HG02759 (cell line): Measurements from ENCODE around the gene ALPK3.

Experiments used
- ATAC-seq: cut with Tn5 transposase; IDR thresholded peaks from one replicate; pipeline ENCODE4 v1.9.1; 2021; ENCODE audit warnings: mild to moderate bottlenecking, moderate library complexity; ENCODE audit not compliant: unreplicated experiment

ALPK3 gene

DNA sequence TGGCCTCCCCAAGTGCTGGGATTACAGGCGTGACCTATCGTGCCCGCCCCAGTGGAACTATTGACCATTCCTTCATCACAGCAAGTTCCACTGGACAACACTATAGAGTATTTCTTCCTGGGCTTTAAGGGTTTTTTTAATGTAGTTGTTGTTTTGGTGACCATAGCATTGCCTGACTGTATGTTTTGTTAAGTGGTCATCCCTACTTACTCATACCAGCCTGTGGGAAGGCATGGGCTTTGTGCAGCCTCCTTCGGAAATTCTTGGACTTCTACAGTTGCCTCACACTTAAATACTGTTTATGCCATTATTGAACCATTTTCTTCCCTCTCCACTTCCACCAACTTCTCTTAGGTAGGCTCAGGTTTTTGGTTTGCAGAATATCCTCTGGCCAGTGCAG, 19.9 kb upstream of the ALPK3 start:
- no peak for ATAC-seq

DNA sequence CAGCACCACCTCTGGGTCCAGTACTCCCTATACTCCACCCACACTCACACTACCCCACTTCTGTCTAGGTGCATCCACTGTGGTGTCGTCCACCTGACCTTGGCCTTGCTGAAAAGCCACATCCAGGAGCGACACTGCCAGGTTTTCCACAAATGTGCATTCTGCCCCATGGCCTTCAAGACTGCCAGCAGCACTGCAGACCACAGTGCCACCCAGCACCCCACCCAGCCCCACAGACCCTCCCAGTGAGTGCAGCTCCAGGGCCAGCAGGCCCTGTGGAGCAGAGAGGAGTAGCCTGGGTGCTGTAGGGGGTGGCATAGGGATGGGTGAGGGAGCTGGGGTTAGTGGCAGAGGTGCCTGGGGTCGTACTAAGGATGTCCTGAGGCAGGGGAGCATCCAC, 19.4 kb upstream of the ALPK3 start:
- ATAC-seq: no peak

DNA sequence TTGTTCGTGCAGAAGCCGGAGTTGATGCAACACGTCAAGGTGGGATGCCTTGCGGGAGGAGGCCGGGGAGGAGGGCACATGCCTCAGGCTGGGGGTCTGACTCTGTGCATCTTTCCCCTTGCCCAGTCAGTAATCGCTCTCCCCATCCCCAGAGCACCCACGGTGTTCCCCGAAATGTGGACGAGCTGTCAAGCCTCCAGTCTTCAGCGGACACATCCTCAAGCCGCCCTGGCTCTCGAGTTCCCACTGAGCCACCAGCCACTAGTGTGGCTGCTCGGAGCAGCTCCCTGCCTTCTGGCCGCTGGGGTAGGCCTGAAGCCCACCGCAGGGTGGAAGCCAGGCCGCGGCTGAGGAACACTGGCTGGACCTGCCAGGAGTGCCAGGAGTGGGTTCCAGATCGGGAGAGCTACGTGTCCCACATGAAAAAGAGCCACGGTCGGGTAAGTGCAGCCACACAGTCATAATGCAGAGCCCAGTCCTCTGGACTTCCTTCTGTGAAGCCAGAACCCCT, 18.7 kb upstream of the ALPK3 start:
- ATAC-seq: no peak

DNA sequence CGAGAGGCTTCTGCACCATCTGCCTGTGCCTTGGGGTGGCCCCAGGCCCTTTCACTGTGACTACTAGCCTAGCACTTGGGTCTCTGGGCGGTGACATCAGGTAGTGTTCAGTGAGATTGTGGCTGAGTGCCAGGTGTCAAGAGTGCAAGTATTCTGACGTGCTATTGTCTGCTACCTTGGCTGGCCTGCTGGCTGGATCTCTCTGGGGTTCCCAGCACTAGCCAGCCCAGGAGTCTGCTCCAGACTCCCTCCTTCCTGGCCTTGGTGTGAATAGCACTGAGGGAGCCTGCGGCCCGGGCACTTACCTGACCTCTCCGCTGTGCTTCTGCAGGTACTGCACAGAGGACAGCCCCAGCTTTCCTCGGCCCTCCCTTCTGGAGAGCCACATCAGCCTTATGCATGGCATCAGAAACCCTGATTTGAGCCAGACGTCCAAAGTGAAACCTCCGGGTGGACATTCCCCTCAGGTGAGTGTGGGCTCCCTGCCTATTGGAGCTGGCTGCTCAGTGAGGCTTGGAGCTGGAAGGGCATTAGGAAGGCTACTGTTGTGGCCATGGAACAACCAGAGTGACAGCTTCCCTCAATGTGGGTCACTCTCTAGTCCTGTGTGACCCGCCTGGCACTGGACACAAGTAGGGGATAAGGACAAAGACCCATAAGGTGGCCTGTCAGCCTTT, 17.5 kb upstream of the ALPK3 start:
- ATAC-seq: no peak

DNA sequence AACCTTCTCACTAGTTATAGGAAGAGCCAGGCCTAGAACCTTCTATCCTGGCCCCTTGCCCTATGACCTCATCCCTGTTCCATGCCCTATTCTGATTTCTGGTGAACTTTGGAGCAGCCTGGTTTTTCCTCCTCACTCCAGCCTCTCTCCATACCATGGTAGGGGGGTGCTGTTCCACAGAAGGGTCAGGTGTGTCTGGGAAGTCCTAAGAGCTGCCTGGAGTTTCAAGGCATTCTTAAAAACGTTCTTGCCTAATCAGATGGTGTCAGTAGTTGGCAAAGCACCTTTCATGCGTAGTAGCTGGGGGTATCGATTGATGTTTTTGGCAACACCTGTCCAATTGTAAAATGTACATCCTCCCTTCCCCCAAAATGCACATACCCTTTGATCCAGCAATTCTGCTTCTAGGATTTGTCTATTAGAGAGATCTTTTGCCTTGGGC, 16.8 kb upstream of the ALPK3 start:
- ATAC-seq: no peak

DNA sequence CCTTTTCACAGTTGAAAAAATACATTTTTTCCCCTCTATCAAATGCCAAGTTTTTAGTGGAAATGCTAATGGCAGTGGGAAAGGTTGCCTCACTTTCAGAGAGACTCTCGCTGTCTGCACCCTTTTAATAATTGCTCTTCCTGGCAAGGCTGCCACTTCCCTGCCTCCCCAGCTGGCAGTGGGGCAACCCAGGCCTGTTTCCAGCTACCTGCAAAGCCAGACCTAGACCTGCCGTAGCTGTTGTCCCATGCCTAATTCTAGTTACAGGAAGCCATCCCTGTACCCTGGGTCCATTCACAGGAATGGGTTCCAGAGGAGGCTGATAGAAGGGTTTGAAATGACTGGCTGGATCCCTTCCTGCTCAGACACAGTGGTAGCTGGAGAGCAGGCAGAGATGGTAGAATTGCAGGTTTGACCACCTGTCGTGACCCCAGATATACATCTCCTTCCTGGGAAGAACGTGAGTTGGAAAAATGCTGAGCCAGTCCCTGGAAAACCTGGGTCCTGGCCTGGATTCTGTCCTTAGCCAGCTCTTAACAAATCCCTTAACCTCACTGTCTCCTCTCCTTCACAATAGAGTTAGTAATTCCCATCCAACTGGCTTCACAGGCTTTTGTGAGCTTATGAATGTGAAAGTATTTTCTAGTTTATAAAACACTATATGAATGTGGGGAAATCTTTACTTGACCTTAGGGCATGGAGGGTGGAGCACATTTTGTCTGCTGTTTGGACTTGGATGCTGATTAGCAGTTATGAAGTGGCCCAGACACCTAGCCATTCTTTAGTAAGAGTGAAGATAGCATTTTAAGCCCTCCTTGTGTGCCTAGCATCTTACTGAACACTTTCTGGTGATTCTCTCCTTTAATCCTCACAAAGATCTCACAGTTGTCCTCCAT, 12.9 kb upstream of the ALPK3 start:
- no peak for ATAC-seq

DNA sequence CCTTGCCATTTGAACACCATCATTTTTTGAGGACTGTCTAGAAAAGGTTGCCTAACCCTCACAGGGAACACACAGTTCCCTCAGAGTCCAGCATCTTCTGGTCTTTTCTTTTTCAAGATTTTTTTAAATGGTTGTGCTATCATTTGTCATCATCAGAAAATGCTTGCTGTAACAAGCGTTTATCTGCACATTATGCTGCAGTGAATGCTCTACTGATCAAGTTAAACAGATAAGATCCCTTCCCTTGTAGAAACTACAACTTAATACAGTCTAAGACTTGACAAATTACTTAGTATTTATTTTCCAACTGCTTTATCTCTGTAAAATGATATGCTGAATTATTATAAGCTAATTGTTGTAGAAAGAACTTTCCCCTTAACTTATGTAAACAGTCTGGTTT, 11.9 kb upstream of the ALPK3 start:
- ATAC-seq: no peak

DNA sequence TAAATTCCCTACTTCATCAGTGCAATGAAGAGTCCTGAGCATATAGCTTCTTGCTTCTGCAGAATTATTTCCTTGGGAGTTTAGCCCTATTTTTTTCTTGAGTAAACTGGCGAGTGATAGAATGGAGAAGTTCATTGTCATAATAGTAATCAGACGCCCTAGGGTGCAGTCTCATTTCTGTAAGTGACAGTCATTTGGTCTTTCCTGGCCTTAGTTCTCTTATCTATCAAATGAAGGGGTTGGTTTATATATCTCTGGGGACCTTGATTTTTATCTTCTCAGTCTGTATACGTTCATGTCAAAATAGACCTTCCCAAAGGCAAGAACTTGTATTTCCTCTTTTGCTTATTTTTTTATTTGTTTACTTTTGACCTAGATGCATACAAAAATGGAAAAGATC, 9.9 kb upstream of the ALPK3 start:
- no peak for ATAC-seq

DNA sequence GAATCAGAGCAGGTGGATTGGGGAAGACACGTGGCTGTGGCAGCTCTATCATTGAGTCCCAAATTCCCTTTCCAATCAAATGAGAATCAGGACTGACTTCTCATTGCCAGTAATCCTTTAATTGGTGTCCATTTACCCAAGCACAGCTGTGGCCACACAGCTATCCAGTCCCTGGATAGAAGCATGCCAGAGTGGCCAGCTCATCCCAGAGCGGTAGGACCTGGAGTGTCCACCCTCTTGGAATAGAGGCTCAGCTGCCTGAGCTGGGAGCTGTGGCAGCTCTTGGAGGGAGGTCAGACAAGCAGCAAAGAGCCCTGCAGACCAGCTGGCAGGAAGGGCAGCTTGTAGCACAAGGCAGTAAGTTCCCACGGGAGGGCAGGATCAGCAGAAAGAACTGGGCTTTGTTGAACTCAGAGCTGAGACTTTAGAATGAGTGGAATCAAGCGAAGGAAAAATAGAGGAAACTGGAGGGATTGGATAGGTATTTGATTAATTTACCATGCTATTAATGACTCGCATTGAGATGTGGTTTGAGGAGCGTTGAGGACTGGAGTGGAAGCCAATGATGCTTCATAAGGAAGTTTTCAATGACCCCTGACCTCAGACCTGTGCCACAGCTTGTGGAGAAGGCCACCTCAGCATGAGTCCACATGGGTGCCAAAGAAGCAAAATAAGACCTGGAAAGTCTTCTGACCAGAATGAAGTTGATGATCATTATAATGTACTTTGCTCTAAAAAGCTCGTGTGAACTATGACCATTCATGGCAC, 6.9 kb upstream of the ALPK3 start:
- ATAC-seq: no peak

DNA sequence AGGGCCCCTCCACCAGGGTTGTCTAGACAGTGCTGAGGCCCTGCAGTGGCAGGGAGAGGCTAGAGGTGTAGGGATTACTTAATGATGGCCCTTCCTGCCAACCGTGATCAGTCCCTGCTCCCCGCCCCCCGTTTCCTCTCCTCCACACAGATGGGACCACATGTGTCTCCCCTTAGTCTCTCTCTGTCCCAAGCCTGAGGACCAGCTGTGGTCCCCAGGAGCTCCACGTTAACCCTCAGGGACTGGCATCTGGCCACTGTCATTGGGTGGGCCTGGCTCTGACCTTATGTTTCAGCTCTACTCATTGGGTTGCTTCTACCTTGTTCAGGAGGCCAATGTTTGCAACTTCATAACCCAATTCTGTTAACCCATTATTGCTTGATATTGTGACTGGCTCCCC, 6.0 kb upstream of the ALPK3 start:
- no peak for ATAC-seq

DNA sequence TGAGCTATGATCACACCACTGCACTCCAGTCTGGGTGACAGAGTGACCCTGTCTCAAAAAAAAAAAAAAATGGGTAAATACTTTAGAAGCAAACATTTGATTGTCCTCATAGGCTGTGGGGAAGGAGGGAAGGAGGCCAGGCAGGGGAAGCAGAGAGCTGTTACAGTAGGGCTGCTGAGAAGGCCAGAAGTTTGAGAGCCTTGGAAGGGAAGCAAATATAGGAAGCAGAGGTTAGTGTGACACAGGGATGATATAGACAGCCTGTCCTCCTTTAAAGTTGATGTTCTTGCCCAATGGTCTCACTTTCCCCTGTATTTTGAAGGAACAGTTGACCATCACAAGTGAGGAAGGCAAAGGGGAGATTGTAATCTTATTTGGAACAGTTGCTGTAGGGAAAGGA, 5.3 kb upstream of the ALPK3 start:
- no peak for ATAC-seq

DNA sequence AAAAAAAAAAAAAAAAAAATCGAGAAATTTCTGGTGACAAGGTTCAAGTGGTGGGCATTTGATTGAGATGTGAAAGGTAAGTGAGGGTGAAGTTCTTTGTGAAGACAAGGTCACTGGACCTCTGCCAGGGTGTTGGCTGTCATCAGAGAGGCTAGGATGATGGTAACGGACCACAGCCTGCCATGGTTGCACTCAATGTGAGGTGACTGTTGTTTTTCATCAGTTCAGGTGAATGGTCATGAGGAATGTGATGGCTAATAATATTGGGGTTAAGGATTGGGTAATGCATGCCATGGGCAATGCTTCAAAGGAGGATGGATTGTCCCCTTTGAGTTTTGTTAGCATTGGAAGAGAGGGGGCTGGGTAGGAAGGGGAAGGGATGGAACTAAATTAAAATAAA, 4.3 kb upstream of the ALPK3 start:
- ATAC-seq: no peak

DNA sequence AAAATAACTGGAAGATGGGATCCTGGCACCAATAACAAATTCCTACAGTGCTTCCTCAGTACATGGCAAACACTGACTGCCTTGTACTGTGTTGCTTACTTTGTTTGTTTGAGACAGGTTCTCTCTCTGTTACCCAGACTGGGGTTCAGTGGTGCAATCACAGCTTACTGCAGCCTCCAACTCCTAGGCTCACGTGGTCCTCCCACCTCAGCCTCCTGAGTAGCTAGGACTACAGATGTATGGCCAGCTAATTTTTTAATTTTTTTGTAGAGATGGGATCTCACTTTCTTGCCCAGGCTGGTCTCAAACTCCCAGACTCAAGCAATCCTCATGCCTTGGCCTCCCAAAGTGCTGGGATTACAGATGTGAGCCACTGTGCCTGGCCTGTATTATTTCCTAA, 3.7 kb upstream of the ALPK3 start:
- ATAC-seq: no peak

DNA sequence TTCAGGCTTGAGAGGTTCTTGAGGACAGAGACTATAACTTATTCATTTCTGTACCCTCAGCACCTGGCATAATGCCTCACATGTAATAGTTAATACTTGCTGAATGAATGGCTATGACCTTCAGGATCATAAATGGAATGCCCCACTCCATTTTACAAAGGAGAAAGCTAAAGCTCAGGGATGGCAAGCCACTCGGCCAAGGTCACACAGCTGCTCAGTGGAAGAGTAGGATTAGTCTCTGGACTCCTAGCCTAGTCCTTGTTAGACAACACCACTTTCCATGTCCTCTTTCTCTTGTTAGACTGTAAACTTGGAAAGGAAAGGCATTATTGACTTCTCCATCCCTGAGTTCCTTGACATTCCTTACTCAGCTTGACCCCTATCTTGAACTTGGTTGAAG, 3.2 kb upstream of the ALPK3 start:
- no peak for ATAC-seq

DNA sequence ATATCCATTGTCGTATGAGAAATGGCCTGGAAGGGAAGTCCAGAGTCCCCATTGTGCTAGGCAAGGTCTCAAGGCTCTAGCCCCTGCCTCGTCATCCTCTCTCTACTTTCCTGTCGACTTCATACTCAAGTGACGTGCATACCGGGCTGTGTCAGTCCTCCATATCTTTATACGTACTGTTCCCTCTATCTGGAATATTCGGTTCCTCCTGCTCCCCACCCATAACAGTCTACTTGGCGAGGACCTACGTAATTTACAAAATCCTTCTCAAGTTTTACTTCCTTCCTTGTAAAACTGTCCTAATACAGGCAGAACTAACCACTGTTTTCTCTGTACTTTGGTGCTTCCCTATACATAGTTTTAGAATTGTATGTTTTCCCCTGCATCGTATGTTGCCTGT, 2.2 kb upstream of the ALPK3 start:
- no peak for ATAC-seq

DNA sequence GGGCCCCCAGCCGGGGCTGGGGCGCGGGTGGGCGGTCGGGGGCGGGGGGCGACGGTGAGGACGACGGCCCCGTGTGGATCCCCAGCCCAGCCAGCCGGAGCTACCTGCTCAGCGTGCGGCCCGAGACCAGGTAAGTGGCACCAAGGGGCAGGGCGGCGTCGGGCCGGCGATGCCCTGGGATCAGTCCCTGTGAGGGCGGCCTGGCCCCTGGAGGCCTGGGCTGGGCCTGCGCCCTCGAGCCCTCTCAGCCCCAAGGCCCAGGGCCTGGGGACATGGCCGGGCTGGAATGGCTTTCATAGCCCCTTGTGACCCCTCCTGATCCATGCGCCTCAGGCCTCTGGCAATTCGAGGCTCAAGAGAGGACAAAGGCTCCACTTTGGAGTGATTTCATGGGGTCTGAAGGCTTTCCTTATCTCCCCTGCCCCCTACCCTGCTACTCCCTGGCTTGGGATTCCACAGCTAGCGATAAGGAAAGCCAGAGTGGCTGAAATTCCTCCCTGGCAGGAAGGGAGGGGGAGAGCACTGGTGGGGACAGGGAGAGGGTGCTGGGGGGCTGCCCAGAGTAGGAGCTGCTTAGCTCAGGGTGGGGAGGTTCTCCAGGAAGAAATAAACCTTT, 418 bp downstream of the ALPK3 start:
- no peak for ATAC-seq

DNA sequence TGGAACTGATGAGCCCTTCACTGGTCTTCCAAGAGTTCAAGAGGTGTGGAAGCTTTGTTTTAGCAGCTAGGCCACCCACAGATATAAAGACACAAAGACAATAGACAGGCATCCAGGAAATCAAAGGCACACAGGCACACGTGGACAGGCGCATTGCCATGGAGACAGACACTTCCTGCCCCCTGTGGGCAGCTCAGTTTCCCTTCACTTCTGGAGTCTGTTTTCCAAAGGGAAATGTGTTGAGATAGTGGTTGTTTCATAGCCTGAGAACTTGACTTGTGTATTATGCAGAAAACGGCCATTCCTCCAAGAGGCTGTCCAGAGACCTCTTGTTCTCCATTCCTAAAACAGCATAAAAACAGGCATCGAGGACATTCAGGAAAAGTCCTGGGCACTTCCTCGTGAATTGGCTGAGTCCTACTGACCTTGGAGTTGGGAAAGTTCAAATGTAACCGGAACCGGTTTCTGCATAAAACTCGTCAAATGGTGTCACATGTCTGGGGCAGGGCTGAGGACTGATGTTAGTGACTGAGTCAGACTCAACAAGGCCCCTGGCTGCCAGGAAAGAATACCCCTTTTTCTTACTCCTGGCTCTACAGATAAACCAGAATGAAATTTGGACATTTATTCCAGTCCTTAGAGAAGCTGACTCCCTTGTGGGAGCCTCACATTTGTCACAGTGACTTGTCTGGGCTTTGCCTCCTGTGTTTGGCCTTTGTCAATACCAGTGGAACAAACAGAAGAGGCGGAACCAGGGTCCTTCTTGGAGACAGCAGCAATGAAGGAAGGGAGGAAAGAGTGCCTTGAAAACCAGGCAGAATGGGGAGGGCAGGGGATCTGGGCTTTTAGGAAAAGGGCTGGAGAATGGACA, 1.3 kb downstream of the ALPK3 start:
- no peak for ATAC-seq

DNA sequence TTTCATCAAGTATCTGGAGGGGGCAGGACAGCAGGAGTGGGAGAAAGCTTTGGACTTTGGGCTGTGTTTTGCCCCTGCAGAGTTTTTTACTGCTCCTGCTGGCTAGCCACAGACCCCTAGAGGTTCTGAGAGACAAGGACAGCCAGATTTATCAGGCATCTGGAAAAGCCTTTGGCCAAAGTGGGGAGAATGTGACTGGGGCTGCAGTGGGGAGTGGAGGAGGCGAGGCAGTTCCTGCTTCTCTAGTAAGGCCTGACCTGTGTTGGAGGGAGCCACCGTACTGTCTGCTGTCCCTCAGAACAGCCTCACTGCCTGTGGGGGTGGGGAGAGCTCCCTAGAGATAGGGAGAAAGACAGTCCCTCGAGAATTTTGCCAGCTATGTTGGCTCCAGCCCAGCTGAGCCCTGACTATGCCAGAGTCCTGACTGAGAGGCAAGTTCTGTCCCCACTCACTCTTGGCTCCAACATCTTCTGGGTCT, 2.2 kb downstream of the ALPK3 start:
- no peak for ATAC-seq

DNA sequence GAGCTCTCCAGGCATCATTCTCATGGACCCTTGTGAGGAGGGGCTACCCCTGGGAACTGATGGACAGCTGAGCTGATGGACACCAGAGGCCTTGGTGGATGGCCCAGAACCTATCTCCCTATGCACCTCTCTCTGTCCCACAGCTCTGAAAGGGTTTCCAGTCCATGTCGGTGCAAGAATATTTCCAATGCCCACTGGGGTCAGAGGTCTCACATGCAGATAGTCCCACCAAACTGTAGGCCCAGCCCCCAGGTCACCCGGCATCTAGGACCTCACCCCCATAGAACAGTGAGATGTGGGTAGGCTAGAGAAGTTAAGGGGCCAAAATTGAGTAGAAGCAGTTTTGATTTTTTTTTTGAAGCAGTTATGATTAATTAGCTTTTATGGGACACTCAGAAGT, 2.6 kb downstream of the ALPK3 start:
- no peak for ATAC-seq

DNA sequence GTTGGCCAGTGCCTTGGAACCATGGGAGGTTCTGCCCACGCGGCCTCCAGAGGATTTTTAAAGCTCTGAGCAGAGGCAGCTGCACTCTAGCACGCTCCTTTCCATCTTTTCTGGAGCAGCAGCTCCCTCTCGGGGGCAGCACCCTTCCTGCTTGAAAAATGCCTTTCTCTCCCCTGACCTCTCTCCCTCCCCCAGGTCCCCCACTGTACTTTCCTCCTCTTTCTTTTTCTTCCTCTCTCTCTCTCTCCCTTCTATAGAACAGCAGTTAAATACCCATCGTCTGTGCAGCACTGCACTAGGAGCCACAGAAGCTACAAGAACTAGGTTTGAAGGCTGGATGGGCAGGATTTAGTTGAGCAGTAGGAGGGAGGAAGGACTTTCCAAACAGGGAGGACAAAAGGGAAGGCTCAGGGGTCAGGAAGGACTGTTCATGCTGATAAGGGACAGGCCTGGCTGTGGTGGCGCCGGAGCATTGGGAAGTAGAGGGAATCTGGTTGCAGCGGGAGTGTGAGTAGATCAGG, 4.4 kb downstream of the ALPK3 start:
- no peak for ATAC-seq
